Skin of body (tissue), 2 donors: Measurements from ENCODE around the gene BRD9. TPM values are rescaled to one million over a fixed set of nuclear protein-coding genes. Genes with fewer than 3 reads are reported as not detected.

ENCODE experiments used
- DNase-seq: peaks from one replicate; lab custom pipeline; 2025; lab: John Stamatoyannopoulos, UW
- total RNA-seq: library from RNA; depleted of rRNA; stranded (reverse); fragments of >200 nt; gene quantifications from one replicate; pipeline ENCODE4 v1.2.3, GENCODE V29; 2014

The BRD9 gene
- total RNA-seq, 1 donor from 2014 or later = 33.9 TPM

- no peak for DNase-seq
Measured at GRCh38 chr5:816176-816575, 76.4 kb downstream of the BRD9 start.

GRCh38 chr5:815449-815848 lies 77.2 kb downstream of the BRD9 start:
- no peak for DNase-seq

Other genes with a start within 250 kb of the BRD9 start
- 1.1 TPM for gene TPPP, start 199.4 kb downstream of the BRD9 start, total RNA-seq
- gene ZDHHC11B, start 108.1 kb downstream of the BRD9 start, total RNA-seq = 0.89 TPM
- 4.1 TPM for gene ZDHHC11, start 41.8 kb downstream of the BRD9 start, total RNA-seq
- 6.5 TPM for gene TRIP13, start 83 bp upstream of the BRD9 start, total RNA-seq
- 12.7 TPM for gene NKD2, start 116.0 kb upstream of the BRD9 start, total RNA-seq
- gene SLC12A7, start 219.3 kb upstream of the BRD9 start, total RNA-seq = 13.7 TPM